Measurements from ENCODE around the gene ERC2. TPM values are rescaled to one million over a fixed set of nuclear protein-coding genes. Genes with fewer than 3 reads are reported as not detected.

ERC2 gene
- total RNA-seq, 4 donors from 2014 or later, result 5.3 to 8.8 (median 7.8) TPM

DNA sequence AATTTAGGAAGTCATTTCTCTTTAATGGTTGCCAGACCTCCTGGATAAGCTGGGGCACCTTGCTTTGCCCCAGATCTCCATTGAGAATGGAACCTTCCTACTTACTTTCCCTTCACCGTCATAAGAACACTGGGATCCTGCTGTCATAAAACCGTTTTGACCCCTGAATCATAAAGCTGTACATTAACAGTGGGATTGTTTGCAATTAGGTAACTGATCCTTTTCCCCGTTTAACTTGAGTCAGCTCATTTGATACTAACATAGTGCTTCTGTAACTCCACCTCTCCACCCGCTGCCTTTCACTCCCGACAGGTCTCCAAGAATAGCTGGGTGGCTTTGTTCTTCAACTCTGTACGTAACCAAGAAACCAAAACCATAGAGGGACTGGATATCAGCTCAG, 673.0 kb downstream of the ERC2 start:
- Histone ChIP-seq H3K27me3 (no peaks in the 10 kb centered on the region), H3K4me1 (no peaks in the 10 kb centered on the region), H3K36me3 (no peaks in the 10 kb centered on the region), H3K9me3 (no peaks in the 10 kb centered on the region), H3K27ac (no peak overlapping the region), H3K4me3 (replicated peaks in 1 of 3) (no peak overlapping the region)
- DNase-seq, result no peak
- intact Hi-C loops (cut with DNase I), result no loop called here
- WGBS, 2 donors, result 86 to 87% methylated on average over 6 of the region's 6 CpGs
- no peak for TF ChIP-seq POLR2A (IDR thresholded peaks at IDR 0.05)
- TF ChIP-seq CTCF (IDR thresholded peaks at IDR 0.05), result no peak

DNA sequence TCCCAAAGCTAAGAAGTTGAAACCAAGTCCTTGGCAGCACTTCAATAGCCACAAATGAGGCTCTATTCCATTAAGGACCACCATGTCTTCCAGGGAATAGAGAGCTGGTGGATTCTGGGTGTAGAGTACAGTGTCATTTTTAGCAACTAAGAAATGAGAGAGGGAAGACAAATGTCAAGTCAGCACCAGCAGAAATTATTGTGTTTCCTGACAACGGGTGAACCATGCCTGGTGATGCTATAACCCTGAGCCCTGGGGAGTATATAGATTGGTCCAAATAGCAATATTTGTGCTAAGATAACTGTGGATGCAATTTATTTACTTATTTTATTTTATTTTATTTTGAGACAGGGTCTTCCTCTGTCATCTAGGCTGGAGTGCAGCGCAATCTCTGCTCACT, 675.5 kb downstream of the ERC2 start:
- Histone ChIP-seq H3K27me3 (no peaks in the 10 kb centered on the region), H3K27ac (no peak overlapping the region), H3K4me3 (replicated peaks in 1 of 3) (no peak overlapping the region), H3K9me3 (no peaks in the 10 kb centered on the region), H3K36me3 (no peaks in the 10 kb centered on the region), H3K4me1 (no peaks in the 10 kb centered on the region)
- intact Hi-C loops (cut with DNase I), result no loop called here
- no peak for TF ChIP-seq POLR2A (IDR thresholded peaks at IDR 0.05)
- TF ChIP-seq CTCF (IDR thresholded peaks at IDR 0.05), result no peak
- DNase-seq, result no peak
- WGBS, 2 donors, result 89 to 91% methylated on average over 2 of the region's 2 CpGs

GRCh38 chr3:55792009-55792408, 676.3 kb downstream of the ERC2 start:
- Histone ChIP-seq H3K4me3 (replicated peaks in 1 of 3) (no peak overlapping the region), H3K27me3 (no peaks in the 10 kb centered on the region), H3K9me3 (no peaks in the 10 kb centered on the region), H3K27ac (no peak overlapping the region), H3K36me3 (no peaks in the 10 kb centered on the region), H3K4me1 (no peaks in the 10 kb centered on the region)
- intact Hi-C loops (cut with DNase I), result no loop called here
- 94 to 96% methylated on average over 1 of the region's 1 CpG for WGBS, 2 donors
- TF ChIP-seq POLR2A (IDR thresholded peaks at IDR 0.05), result no peak
- TF ChIP-seq CTCF (IDR thresholded peaks at IDR 0.05), result no peak
- no peak for DNase-seq

- WGBS, 2 donors, result 84 to 91% methylated on average over 3 of the region's 3 CpGs
These were observed 677.5 kb downstream of the ERC2 start for GRCh38 chr3:55790596-55791350.

More at GRCh38 chr3:55790596-55791350, 677.5 kb downstream of the ERC2 start:
- Histone ChIP-seq H3K27me3 (no peaks in the 10 kb centered on the region), H3K36me3 (no peaks in the 10 kb centered on the region), H3K9me3 (no peaks in the 10 kb centered on the region), H3K27ac (no peak overlapping the region), H3K4me1 (no peaks in the 10 kb centered on the region), H3K4me3 (replicated peaks in 1 of 3) (no peak overlapping the region)
- intact Hi-C loops (cut with DNase I), result no loop called here
- TF ChIP-seq POLR2A (IDR thresholded peaks at IDR 0.05) (no peak), CTCF (IDR thresholded peaks at IDR 0.05) (no peak)
- DNase-seq, result no peak
